ENCODE data around the gene CACNA2D3.

The CACNA2D3 gene

GRCh38 chr3:54294214-54294613, 171.9 kb downstream of the CACNA2D3 start:
- Mint-ChIP-seq H3K9me3 (ENCODE audit: low read depth) (peaks cover 7% of the 10 kb centered on the region), H3K4me1 (ENCODE audit: low read depth) (no peaks in the 10 kb centered on the region), H3K4me3 (no peak overlapping the region), H3K27me3 (no peaks in the 10 kb centered on the region), H3K36me3 (no peaks in the 10 kb centered on the region), H3K27ac (no peak overlapping the region)

GRCh38 chr3:54296531-54296930, 174.2 kb downstream of the CACNA2D3 start:
- no peaks in the 10 kb centered on the region for H3K36me3 Mint-ChIP-seq
- no peaks in the 10 kb centered on the region for H3K4me1 Mint-ChIP-seq (ENCODE audit: low read depth)
- peaks cover 2% of the 10 kb centered on the region for H3K9me3 Mint-ChIP-seq (ENCODE audit: low read depth)
- H3K27me3 Mint-ChIP-seq: no peaks in the 10 kb centered on the region
- H3K4me3 Mint-ChIP-seq: no peak overlapping the region
- H3K27ac Mint-ChIP-seq: no peak overlapping the region

GRCh38 chr3:54299169-54299935, 177.0 kb downstream of the CACNA2D3 start:
- no peaks in the 10 kb centered on the region for H3K9me3 Mint-ChIP-seq (ENCODE audit: low read depth)
- H3K27ac Mint-ChIP-seq: no peak overlapping the region
- no peaks in the 10 kb centered on the region for H3K27me3 Mint-ChIP-seq
- H3K36me3 Mint-ChIP-seq: no peaks in the 10 kb centered on the region
- H3K4me1 Mint-ChIP-seq (ENCODE audit: low read depth): no peaks in the 10 kb centered on the region
- H3K4me3 Mint-ChIP-seq: no peak overlapping the region

GRCh38 chr3:54303517-54304375, 181.4 kb downstream of the CACNA2D3 start:
- Mint-ChIP-seq H3K4me1 (ENCODE audit: low read depth) (no peaks in the 10 kb centered on the region), H3K27me3 (peaks cover 4% of the 10 kb centered on the region), H3K4me3 (no peak overlapping the region), H3K27ac (no peak overlapping the region), H3K9me3 (ENCODE audit: low read depth) (no peaks in the 10 kb centered on the region), H3K36me3 (no peaks in the 10 kb centered on the region)

GRCh38 chr3:54304877-54305276, 182.5 kb downstream of the CACNA2D3 start:
- Mint-ChIP-seq H3K4me1 (ENCODE audit: low read depth) (no peaks in the 10 kb centered on the region), H3K4me3 (no peak overlapping the region), H3K27me3 (peaks cover 4% of the 10 kb centered on the region), H3K27ac (no peak overlapping the region), H3K36me3 (no peaks in the 10 kb centered on the region), H3K9me3 (ENCODE audit: low read depth) (no peaks in the 10 kb centered on the region)

- Mint-ChIP-seq H3K27ac (no peak overlapping the region), H3K9me3 (ENCODE audit: low read depth) (no peaks in the 10 kb centered on the region), H3K36me3 (no peaks in the 10 kb centered on the region), H3K4me1 (ENCODE audit: low read depth) (no peaks in the 10 kb centered on the region), H3K4me3 (no peak overlapping the region), H3K27me3 (peaks cover 4% of the 10 kb centered on the region)
These were observed 183.2 kb downstream of the CACNA2D3 start for GRCh38 chr3:54305409-54306099.

- Mint-ChIP-seq H3K4me3 (no peak overlapping the region), H3K27me3 (peaks cover 4% of the 10 kb centered on the region), H3K4me1 (ENCODE audit: low read depth) (no peaks in the 10 kb centered on the region), H3K9me3 (ENCODE audit: low read depth) (no peaks in the 10 kb centered on the region), H3K36me3 (no peaks in the 10 kb centered on the region), H3K27ac (no peak overlapping the region)
These were observed 185.3 kb downstream of the CACNA2D3 start for GRCh38 chr3:54307566-54308180.

GRCh38 chr3:54309601-54310000, 187.2 kb downstream of the CACNA2D3 start:
- Mint-ChIP-seq H3K9me3 (ENCODE audit: low read depth) (no peaks in the 10 kb centered on the region), H3K27ac (no peak overlapping the region), H3K36me3 (no peaks in the 10 kb centered on the region), H3K4me3 (no peak overlapping the region), H3K27me3 (peaks cover 7% of the 10 kb centered on the region), H3K4me1 (ENCODE audit: low read depth) (no peaks in the 10 kb centered on the region)

- Mint-ChIP-seq H3K4me1 (ENCODE audit: low read depth) (no peaks in the 10 kb centered on the region), H3K4me3 (no peak overlapping the region), H3K27me3 (peaks cover 7% of the 10 kb centered on the region), H3K9me3 (ENCODE audit: low read depth) (no peaks in the 10 kb centered on the region), H3K27ac (no peak overlapping the region), H3K36me3 (no peaks in the 10 kb centered on the region)
These were observed 188.9 kb downstream of the CACNA2D3 start for GRCh38 chr3:54311211-54311747.

GRCh38 chr3:54312156-54312899, 190.0 kb downstream of the CACNA2D3 start:
- Mint-ChIP-seq H3K36me3 (no peaks in the 10 kb centered on the region), H3K4me3 (no peak overlapping the region), H3K27me3 (peaks cover 3% of the 10 kb centered on the region), H3K27ac (no peak overlapping the region), H3K9me3 (ENCODE audit: low read depth) (no peaks in the 10 kb centered on the region), H3K4me1 (ENCODE audit: low read depth) (no peaks in the 10 kb centered on the region)

GRCh38 chr3:54313418-54313817, 191.1 kb downstream of the CACNA2D3 start:
- Mint-ChIP-seq H3K9me3 (ENCODE audit: low read depth) (no peaks in the 10 kb centered on the region), H3K27ac (no peak overlapping the region), H3K4me3 (no peak overlapping the region), H3K27me3 (peaks cover 3% of the 10 kb centered on the region), H3K36me3 (no peaks in the 10 kb centered on the region), H3K4me1 (ENCODE audit: low read depth) (no peaks in the 10 kb centered on the region)

- H3K4me1 Mint-ChIP-seq (ENCODE audit: low read depth): no peaks in the 10 kb centered on the region
- H3K9me3 Mint-ChIP-seq (ENCODE audit: low read depth): no peaks in the 10 kb centered on the region
- no peaks in the 10 kb centered on the region for H3K36me3 Mint-ChIP-seq
- H3K4me3 Mint-ChIP-seq: no peak overlapping the region
- no peak overlapping the region for H3K27ac Mint-ChIP-seq
- H3K27me3 Mint-ChIP-seq: no peaks in the 10 kb centered on the region
These were observed 199.2 kb downstream of the CACNA2D3 start for GRCh38 chr3:54321520-54321919.

GRCh38 chr3:54322354-54322753, 200.0 kb downstream of the CACNA2D3 start:
- no peak overlapping the region for H3K4me3 Mint-ChIP-seq
- H3K27ac Mint-ChIP-seq: no peak overlapping the region
- no peaks in the 10 kb centered on the region for H3K4me1 Mint-ChIP-seq (ENCODE audit: low read depth)
- no peaks in the 10 kb centered on the region for H3K27me3 Mint-ChIP-seq
- H3K36me3 Mint-ChIP-seq: no peaks in the 10 kb centered on the region
- H3K9me3 Mint-ChIP-seq (ENCODE audit: low read depth): no peaks in the 10 kb centered on the region

GRCh38 chr3:54324103-54324502, 201.8 kb downstream of the CACNA2D3 start:
- Mint-ChIP-seq H3K27ac (no peak overlapping the region), H3K4me3 (no peak overlapping the region)

More at GRCh38 chr3:54324103-54324502, 201.8 kb downstream of the CACNA2D3 start:
- H3K4me1 Mint-ChIP-seq (ENCODE audit: low read depth): no peaks in the 10 kb centered on the region
- H3K36me3 Mint-ChIP-seq: no peaks in the 10 kb centered on the region
- no peaks in the 10 kb centered on the region for H3K27me3 Mint-ChIP-seq
- H3K9me3 Mint-ChIP-seq (ENCODE audit: low read depth): no peaks in the 10 kb centered on the region
